HK-2 (cell line): ENCODE results near the gene INPP5J.

ENCODE experiments used
- DNase-seq: peaks from one replicate; pipeline ENCODE4 v3.0.0-alpha.2; 2018; ENCODE audit not compliant: unreplicated experiment

Gene INPP5J

GRCh38 chr22:31126128-31126868, 3.5 kb downstream of the INPP5J start:
- no peak for DNase-seq

GRCh38 chr22:31126869-31127175, 4.1 kb downstream of the INPP5J start:
- no peak for DNase-seq

- no peak for DNase-seq
Observed at GRCh38 chr22:31127181-31127772, 4.5 kb downstream of the INPP5J start.

DNA sequence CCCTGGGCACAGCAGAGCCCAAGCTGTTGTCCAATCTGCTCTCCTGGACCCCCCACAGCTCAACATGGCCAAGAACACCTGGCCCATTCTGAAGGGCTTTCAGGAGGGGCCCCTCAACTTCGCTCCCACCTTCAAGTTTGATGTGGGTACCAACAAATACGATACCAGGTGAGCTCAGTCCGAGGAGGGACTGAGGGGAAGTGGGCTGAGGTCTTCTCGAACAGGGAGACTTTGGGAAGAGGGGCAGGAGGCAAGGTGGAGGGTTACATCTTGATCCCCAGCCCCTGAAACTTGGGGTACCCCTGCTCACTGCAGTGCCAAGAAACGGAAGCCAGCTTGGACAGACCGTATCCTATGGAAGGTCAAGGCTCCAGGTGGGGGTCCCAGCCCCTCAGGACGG, 5.4 kb downstream of the INPP5J start:
- no peak for DNase-seq

DNA sequence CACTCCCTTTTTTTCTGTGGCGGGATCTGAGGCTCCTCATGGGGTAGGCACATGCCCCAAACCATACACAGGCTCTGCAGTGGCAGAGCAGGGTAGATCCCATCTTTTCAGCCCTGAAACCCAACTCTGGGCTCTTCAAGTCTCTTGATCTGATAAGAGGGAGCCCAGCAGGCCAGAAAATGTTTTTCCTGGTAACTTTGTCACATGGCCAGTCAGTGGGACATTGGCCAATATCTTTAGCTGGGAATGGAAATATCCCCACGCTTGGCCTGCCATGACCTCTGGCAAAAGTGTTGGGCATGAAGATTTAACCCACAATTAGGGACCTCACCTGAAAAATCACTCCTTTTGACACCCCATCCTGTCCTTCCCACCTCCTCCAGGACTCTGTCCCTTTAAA, 8.1 kb downstream of the INPP5J start:
- DNase-seq: no peak

DNA sequence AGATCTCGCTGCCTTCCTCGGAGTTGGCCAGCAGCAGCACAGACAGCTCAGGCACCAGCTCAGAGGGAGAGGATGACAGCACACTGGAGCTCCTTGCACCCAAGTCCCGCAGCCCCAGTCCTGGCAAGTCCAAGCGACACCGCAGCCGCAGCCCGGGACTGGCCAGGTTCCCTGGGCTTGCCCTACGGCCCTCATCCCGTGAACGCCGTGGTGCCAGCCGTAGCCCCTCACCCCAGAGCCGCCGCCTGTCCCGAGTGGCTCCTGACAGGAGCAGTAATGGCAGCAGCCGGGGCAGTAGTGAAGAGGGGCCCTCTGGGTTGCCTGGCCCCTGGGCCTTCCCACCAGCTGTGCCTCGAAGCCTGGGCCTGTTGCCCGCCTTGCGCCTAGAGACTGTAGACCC, 11.1 kb downstream of the INPP5J start:
- DNase-seq: no peak

DNA sequence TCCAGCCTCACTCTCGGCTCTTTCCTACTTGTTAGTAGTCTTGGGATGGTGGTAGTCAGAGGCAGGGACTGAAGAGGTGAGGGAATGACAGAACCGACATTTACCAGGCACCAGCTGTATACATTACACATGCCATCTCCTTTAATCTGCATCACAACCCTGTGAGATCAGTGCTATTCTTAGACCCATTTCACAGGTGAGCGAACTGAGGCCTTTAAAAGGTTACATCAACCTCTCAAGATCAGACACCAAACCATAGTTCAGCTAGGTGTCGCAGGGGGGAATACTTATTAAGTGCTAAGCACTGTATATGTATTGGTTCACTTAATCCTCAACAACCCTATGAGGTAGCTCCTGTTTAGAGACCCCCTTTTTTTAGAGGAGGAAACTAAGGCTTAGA, 11.9 kb downstream of the INPP5J start:
- no peak for DNase-seq

DNA sequence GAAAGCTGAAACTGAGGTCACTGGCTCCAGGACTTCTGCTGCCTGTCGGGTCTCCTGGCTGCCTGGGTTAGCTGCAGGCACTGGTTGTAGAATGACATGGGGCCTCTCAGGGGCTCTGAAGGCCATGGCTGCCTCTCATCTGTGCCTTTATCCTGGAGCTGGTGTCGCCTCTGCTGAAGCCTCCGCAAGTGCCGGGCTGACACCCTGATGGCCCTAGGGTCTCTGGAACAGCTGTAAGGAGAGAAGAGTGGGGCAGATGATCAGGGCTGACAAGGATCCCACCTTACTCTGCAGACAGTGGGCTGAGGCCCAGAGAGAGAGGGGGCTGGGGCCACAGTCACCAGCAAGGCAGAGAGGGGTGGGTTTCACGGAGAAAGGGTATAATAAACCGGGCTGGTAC, 12.9 kb downstream of the INPP5J start:
- DNase-seq: no peak

GRCh38 chr22:31136155-31136554, 13.4 kb downstream of the INPP5J start:
- DNase-seq: no peak

DNA sequence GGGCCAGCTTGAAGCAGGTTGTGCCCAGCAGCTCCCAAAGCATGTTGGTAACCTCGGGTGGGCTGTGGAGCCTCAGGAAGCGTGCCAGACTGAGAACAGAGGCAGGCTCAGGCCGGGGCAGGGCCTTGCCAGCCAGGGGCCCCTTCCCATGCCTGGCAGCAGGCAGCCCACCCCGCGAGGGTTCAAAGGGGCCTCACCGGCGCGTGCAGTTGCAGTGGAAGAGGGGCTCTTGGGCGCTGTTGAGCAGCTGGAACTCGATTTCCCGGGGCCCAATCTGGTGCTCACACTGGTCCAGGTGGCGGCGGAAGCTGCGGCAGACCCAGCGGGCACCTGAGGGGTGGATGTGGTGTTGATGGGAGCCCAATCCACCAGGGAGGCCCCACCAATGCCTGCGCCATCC, 13.9 kb downstream of the INPP5J start:
- no peak for DNase-seq

DNA sequence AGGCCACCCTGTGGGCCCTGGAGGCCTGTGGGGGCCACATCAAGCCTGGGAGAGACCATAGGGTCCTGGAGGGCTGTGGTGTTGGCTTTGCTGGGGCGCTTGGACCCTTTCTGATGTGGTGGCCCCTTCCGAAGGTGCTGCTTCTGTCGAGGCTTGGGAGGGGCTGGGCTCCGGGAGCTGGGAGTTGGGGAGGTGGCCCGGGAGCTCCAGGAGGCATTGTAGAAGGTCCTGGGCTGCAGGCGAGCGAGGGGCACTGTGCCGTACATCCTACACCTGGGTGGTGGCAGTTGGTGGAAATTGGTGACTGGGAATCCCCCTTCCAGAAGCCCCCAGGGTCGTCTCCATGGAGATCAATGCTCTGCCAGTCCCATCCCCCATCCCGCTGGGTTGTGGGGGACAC, 15.0 kb downstream of the INPP5J start:
- no peak for DNase-seq

GRCh38 chr22:31138126-31138525, 15.4 kb downstream of the INPP5J start:
- DNase-seq: no peak

DNA sequence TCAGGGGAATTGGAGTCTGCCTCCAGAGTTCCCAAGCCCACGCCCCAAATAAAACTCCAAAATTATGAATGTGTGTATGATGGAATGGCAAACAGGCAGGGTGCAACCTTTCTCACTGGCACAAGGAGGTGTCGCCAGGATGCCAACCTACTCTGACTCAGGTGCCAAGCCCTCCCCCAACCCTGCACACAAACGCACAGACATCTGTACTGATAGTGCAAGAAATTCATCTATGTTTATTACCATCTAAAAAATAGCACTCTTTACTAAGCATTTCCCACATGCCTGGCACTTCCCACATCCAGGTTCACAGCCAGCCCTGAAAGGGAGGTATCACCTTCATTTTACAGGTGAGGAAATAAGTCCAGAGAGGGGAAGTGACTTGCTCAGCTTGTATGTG, 16.3 kb downstream of the INPP5J start:
- DNase-seq: no peak

DNA sequence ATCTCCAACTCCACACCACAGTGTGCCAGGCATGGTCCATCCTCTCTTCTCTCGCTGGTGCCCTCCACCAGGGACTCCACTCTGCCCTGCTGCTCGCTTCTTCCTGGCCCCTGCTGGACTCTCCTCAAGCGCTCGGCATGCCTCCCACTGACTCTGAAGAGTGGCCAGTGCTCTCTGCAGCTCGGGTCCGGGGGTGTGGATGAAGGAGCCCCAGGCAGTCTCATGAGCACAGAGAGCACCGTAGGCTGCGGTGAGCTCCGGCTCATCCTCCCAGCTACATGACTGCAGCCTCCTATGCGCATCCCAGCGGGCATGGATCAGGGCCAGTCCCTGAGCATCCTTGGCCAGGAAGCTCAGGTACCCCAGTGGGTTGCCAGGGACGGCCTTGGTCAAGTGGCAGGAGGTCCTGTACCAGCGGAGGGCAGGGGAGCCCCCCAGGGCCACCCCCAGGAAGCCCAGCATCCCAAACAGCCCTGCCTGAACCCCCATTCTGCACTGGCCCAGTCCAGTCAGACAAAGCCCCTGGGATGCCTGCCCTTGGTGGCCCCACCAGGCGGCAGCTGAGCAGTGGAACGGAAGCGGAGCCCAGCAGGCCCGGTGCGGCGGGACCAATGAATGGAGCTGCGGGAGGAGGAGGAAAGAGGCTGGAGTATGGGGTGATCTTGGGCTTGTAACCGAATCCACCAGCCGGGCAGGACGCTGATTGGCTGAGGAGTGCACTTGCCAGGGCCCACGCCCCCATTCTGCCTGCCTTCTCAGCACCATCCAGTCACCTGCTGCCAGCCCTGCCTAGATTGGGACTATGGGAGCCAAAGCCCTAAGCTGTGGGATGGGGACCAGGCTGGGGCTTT, 17.3 kb downstream of the INPP5J start, which contains the start of gene PLA2G3:
TSS of gene PLA2G3 (minus strand) at position 643 of the 851 bp plus-strand sequence. CDS start at position 489, 154 bp downstream.
- no peak for DNase-seq

DNA sequence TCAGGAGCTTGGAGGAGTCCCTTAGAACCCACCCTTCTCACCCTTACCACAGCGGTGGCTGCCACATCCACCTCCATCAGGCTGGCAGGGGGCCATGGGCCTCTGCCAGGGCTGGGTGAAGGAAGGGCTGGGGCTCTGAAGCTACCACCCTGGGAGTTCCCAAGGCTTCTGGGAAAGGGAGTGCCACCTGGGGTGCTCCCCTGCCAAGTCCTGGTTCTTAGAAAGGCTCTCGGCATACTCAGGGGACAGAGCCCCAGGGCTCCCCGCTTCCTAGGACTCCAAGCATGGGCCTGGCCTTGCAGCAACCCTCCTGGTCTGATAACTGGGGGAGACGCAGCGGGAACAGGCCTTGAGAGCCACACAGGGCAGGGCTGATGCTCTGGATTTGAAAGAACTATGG, 18.0 kb downstream of the INPP5J start:
- no peak for DNase-seq

GRCh38 chr22:31141551-31141950, 18.8 kb downstream of the INPP5J start:
- DNase-seq: no peak

- no peak for DNase-seq
Observed at GRCh38 chr22:31142285-31142684, 19.5 kb downstream of the INPP5J start.

DNA sequence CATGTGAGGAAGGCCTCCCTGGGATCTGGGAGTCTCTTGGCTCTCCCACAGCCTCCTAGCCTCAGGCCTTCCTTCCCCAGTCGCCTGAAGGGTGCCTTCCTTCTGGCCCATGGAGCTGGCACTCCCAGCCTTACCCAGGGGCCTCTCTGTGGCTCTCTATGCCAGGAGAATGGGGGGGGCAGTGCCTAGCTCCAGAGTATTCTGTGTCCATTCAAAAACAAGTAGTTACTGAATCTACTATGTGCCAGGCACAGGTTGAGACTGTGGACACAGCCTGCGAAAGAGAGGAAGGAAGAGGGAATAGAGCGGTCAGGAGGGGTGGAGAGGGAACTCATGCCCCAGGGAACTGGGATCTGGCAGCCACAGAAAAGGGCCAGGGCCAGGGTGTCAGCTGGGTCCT, 20.3 kb downstream of the INPP5J start:
- no peak for DNase-seq

GRCh38 chr22:31143537-31143936, 20.8 kb downstream of the INPP5J start:
- DNase-seq: no peak

DNA sequence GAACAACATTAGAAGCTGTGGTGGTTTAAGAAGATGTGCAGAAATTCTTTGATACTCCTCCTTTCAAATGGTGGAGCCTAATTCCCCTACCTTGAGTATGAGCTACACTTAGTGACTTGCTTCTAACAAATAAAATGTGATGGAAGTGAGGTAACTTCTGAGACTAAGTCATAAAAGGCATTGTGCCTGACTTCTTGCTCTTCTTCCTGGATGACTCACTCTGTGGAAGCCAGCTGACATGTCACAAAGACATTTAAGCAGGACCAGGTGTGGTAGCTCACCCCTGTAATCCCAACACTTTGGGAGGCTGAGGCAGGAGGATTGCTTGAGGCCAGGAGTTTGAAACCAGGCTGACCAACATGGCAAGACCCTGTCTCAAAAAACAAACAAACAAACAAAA, 21.5 kb downstream of the INPP5J start:
- no peak for DNase-seq

GRCh38 chr22:31148488-31148887, 25.7 kb downstream of the INPP5J start:
- DNase-seq: no peak

DNA sequence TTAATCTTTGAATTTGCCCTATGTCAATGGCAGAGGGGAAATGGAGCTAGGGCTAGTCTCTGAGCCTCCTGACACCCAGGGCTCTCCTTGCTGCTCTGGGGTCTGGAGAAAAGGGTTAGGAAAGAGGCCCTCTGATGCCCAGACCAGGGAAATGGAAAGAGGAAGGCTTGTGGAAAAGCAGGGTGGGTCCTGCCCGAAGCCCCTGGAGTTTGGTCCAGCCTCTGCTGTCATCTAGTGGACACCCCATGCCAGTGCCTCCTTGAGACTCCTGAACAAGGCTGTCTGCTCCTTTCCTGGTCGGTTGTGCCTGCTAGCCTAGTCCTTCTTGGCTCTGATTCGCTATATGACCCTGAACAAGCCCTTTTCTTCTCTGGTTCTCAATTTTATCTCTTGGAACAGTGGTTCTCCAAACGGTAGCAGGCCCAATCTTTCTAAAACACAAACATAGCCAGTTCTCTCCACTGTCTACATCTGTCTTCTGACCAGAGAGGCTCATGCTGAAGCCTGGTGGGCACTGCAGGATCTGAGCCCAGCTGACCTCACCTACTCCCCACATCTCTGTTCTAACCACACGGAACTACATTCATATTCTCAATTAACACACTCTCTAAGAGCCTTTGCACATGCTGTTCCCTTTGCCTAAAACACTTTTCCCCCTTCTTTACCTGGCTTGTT, 26.3 kb downstream of the INPP5J start:
- peak; percentile 58 for DNase-seq
